Measurements from ENCODE around the gene PYCR2.

Gene PYCR2

DNA sequence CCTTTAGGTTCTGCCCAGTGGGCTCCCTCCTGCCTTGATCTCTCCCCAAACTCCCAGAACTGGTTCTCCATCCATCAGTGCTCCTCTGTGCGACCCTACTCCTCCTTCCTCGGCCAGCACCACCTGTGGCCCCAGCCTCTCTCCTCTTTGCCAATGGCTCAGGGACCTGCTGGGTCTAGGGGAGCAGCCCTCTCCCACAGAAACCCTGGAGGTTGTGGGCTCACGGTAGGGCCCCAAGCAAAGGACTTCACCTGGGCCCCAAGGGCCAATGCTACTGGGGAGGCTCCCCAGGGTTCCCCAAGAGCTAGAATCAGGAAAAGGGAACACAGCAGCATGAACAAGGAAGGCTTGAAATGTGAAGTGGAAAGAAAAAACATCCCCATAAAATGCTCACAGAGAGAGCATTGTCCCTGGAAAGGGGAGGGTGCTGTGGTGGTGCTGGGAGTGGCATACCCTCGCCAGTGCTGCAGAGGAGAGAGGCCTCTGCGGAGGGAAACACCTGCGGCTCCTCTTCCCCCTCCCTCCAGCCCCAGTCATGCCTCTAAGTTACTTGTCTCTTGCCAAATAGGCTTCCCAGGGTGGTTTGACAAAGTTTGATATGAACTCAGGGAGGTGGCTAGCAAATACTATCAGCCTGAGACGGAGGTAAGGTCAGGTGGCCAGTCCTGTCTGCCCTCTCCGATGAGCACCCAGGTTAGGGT lies 44.4 kb downstream of the PYCR2 start:
- Histone ChIP-seq H3K9me3 (ENCODE audit: control insufficient read depth in 1 of 2, low read length in 2 of 2) (no peaks in the 10 kb centered on the region), H3K27me3 (ENCODE audit: control insufficient read depth in 1 of 2, insufficient read depth in 2 of 2, low read length in 2 of 2) (no peaks in the 10 kb centered on the region), H3K27ac (ENCODE audit: low read depth, low read length) (peak overlapping the region; percentile 58), H3K4me1 (ENCODE audit: control insufficient read depth in 1 of 2, insufficient read depth in 2 of 2, low read length in 2 of 2) (peaks cover 55 to 73% of the 10 kb centered on the region in 2 donors), H3K9ac (ENCODE audit: low read depth in 1 of 2, low read length in 2 of 2) (peak overlapping the region; percentile 48 to 97), H3K36me3 (ENCODE audit: control insufficient read depth in 1 of 2, insufficient read depth in 2 of 2, low read length in 2 of 2) (peaks cover 3 to 17% of the 10 kb centered on the region in 2 donors), H3K4me3 (ENCODE audit: low read depth in 1 of 2, low read length in 2 of 2) (peak overlapping the region; percentile 81 to 89)

DNA sequence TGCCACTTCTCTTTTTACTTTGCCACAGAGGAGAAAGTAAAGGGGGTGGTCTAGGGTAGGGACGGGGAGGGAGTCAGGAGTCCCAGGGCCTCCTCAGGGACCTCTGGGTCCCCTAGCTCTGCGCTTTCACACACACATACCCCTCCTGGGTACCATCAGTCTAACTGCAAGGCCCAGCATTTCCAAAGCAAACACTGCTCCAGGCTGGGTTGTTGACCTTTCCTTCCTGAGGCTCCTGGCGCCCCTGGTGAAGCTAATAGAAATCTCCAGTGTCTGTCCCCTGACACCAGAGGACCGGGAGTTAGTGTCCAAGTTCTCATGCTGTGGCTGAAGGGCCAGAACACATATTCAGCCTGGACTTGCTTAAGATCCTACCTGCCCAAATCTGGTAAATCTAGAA lies 45.8 kb downstream of the PYCR2 start:
- no peak overlapping the region for H3K4me3 ChIP-seq (ENCODE audit: low read depth in 1 of 2, low read length in 2 of 2)
- peaks cover 55 to 70% of the 10 kb centered on the region in 2 donors for H3K4me1 ChIP-seq (ENCODE audit: control insufficient read depth in 1 of 2, insufficient read depth in 2 of 2, low read length in 2 of 2)
- H3K36me3 ChIP-seq (ENCODE audit: control insufficient read depth in 1 of 2, insufficient read depth in 2 of 2, low read length in 2 of 2) = peaks cover 3 to 30% of the 10 kb centered on the region in 2 donors
- H3K9ac ChIP-seq (ENCODE audit: low read depth in 1 of 2, low read length in 2 of 2) = peak overlapping the region; percentile 26 to 32
- no peaks in the 10 kb centered on the region for H3K27me3 ChIP-seq (ENCODE audit: control insufficient read depth in 1 of 2, insufficient read depth in 2 of 2, low read length in 2 of 2)
- H3K27ac ChIP-seq (ENCODE audit: low read depth, low read length) = no peak overlapping the region
- no peaks in the 10 kb centered on the region for H3K9me3 ChIP-seq (ENCODE audit: control insufficient read depth in 1 of 2, low read length in 2 of 2)

DNA sequence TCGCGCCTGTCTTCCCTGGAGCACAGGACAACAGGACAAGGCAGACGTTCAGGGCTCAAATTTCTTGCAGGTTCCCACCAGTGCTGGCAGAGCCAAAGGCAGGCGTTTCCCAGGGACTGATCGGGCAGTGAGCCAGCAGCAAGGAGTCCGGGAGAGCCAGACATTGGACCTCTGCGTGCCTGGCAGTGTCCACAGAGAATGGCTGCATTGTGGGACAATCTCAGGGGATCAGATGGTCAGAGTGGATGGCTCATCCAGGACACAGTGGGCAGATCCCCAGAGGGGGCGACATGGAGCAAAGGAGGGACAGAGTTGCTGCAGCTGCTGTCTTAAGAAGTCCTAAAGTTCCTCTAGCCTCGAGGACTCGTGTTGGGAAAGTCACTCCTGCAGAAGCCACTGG lies 46.5 kb downstream of the PYCR2 start:
- Histone ChIP-seq H3K36me3 (ENCODE audit: control insufficient read depth in 1 of 2, insufficient read depth in 2 of 2, low read length in 2 of 2) (peaks cover 5 to 35% of the 10 kb centered on the region in 2 donors), H3K4me3 (ENCODE audit: low read depth in 1 of 2, low read length in 2 of 2) (peak overlapping the region in 1 of 2 donors; percentile 27)

DNA sequence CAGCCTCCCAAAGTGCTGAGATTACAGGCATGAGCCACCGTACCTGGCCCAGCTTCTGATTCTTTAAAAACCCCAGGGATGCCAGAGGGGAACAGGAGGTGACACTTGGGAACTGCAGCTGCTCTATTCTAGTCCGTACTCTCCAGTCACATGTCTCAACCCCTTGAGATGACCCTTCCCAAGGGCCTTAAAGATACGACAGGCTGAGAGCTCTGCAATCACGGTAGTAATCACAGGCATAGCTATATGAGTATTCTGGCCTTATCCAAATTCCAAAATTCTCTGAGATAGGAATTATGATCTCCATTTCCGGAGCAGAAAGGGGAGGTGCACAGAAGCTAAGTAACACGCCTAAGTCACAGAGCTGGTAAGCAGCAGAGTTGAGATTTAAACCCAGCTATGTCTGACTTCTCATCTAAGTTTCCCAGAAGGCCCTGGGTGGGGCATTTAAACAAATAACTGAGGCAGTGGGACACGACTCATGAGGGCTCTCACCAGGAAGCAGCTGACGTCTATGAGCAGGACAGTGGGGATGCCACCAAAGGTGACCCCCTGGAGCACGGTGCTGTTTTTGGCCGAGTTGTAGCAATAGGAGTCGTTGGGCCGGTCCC lies 47.0 kb downstream of the PYCR2 start:
- peak overlapping the region; percentile 2 to 15 for H3K9ac ChIP-seq (ENCODE audit: low read depth in 1 of 2, low read length in 2 of 2)
- H3K9me3 ChIP-seq (ENCODE audit: control insufficient read depth in 1 of 2, low read length in 2 of 2) = no peaks in the 10 kb centered on the region

More for the DNA sequence above, 46.5 kb downstream of the PYCR2 start:
- no peak overlapping the region for H3K27ac ChIP-seq (ENCODE audit: low read depth, low read length)
- H3K27me3 ChIP-seq (ENCODE audit: control insufficient read depth in 1 of 2, insufficient read depth in 2 of 2, low read length in 2 of 2) = no peaks in the 10 kb centered on the region
- peak overlapping the region; percentile 12 to 15 for H3K9ac ChIP-seq (ENCODE audit: low read depth in 1 of 2, low read length in 2 of 2)
- no peaks in the 10 kb centered on the region for H3K9me3 ChIP-seq (ENCODE audit: control insufficient read depth in 1 of 2, low read length in 2 of 2)
- peaks cover 55 to 65% of the 10 kb centered on the region in 2 donors for H3K4me1 ChIP-seq (ENCODE audit: control insufficient read depth in 1 of 2, insufficient read depth in 2 of 2, low read length in 2 of 2)

DNA sequence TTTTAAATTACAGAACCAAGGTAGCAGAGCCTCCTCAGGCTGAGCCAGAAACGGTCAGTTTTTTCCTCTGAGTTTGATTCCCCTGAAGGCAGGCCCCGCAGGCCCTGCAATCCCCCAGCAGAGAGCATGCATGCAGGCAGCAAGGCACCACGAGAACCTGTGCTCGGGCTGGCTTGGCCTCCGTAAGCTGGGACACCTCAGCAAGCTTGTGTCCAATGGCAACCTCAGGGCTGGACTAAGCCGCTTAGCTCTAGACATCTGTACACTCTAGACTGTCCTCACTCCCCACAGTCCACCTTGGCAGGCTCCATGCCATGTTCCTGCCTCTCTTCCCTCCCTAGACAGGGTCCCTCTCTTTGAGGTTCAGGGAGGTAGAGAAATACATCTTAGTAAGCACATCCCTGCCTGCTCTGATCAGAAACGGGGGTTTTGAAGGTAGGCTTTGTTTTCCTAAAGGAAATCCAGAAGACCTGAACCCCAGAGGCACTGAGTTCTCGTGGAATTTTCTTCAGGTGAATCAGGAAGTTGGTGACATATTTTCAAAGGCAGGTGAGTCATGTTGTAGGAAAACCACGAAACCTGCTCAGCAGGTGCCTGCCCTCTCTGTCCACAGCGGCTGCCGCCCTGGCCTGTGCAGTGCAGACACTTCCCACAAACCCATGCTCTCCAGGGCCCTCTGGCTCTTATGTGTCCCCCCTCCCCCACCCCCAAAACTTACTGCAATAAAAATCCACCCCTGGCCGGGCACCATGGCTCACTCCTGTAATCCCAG lies 48.8 kb downstream of the PYCR2 start:
- Histone ChIP-seq H3K4me3 (ENCODE audit: low read depth in 1 of 2, low read length in 2 of 2) (peak overlapping the region in 1 of 2 donors; percentile 1), H3K27ac (ENCODE audit: low read depth, low read length) (peak overlapping the region; percentile 24), H3K9me3 (ENCODE audit: control insufficient read depth in 1 of 2, low read length in 2 of 2) (no peaks in the 10 kb centered on the region), H3K9ac (ENCODE audit: low read depth in 1 of 2, low read length in 2 of 2) (peak overlapping the region; percentile 18 to 54), H3K36me3 (ENCODE audit: control insufficient read depth in 1 of 2, insufficient read depth in 2 of 2, low read length in 2 of 2) (peaks cover 21 to 57% of the 10 kb centered on the region in 2 donors), H3K4me1 (ENCODE audit: control insufficient read depth in 1 of 2, insufficient read depth in 2 of 2, low read length in 2 of 2) (peaks cover 42 to 52% of the 10 kb centered on the region in 2 donors), H3K27me3 (ENCODE audit: control insufficient read depth in 1 of 2, insufficient read depth in 2 of 2, low read length in 2 of 2) (no peaks in the 10 kb centered on the region)

More for the DNA sequence above, 47.0 kb downstream of the PYCR2 start:
- Histone ChIP-seq H3K4me1 (ENCODE audit: control insufficient read depth in 1 of 2, insufficient read depth in 2 of 2, low read length in 2 of 2) (peaks cover 55 to 65% of the 10 kb centered on the region in 2 donors), H3K4me3 (ENCODE audit: low read depth in 1 of 2, low read length in 2 of 2) (peak overlapping the region in 1 of 2 donors; percentile 27), H3K36me3 (ENCODE audit: control insufficient read depth in 1 of 2, insufficient read depth in 2 of 2, low read length in 2 of 2) (peaks cover 5 to 40% of the 10 kb centered on the region in 2 donors), H3K27me3 (ENCODE audit: control insufficient read depth in 1 of 2, insufficient read depth in 2 of 2, low read length in 2 of 2) (no peaks in the 10 kb centered on the region), H3K27ac (ENCODE audit: low read depth, low read length) (no peak overlapping the region)

DNA sequence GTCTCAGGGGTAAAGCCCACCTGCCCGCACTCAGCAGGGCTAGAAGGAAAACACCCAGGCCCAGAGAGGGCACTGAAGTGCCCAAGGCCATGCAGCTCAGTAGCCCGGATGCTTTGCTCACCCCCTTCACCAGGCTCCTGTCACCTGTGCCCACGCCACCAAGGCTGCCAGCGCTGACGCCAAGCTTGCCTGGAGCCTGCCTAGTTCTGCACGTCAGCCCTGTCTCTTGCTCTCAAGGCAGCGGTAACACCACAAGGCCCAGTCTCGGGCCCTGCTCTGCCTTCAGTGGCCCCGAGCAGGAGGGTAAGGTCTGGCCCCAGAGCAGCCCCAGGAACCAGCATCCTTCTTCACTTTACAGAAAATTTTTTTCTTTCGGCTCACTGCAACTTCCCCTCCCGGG lies 49.6 kb downstream of the PYCR2 start:
- H3K4me3 ChIP-seq (ENCODE audit: low read depth in 1 of 2, low read length in 2 of 2) = no peak overlapping the region
- H3K36me3 ChIP-seq (ENCODE audit: control insufficient read depth in 1 of 2, insufficient read depth in 2 of 2, low read length in 2 of 2) = peaks cover 26 to 60% of the 10 kb centered on the region in 2 donors
- peaks cover 34 to 44% of the 10 kb centered on the region in 2 donors for H3K4me1 ChIP-seq (ENCODE audit: control insufficient read depth in 1 of 2, insufficient read depth in 2 of 2, low read length in 2 of 2)
- H3K27me3 ChIP-seq (ENCODE audit: control insufficient read depth in 1 of 2, insufficient read depth in 2 of 2, low read length in 2 of 2) = no peaks in the 10 kb centered on the region
- H3K9ac ChIP-seq (ENCODE audit: low read depth in 1 of 2, low read length in 2 of 2) = no peak overlapping the region
- H3K9me3 ChIP-seq (ENCODE audit: control insufficient read depth in 1 of 2, low read length in 2 of 2) = no peaks in the 10 kb centered on the region
- H3K27ac ChIP-seq (ENCODE audit: low read depth, low read length) = no peak overlapping the region

DNA sequence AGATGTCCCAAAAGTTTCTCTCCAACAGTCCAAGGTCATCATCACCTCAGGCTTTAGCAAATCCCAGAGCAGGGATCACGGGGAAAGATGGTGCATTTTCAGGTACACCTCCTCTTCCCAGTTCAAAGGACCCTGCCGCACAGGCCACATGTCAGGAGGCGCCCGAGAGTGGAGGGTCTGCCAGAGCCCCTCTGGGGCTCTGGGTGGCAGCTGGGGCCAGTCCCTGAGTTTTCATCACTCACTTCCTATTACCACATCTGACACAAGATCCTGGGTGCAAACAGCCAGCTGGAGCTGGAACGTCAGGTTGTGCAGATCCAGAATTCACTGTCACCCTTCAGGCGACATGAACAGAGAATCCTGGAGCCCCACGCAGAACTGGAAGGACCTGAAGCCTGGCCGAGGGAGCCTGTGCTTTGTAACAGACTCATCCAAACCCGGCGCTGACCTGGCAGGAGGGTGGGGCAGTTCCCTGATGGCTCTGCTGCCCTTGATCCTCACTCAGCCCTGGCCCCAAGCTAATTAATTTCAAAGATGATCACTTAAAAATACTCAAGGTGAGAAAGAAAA lies 50.7 kb downstream of the PYCR2 start:
- Histone ChIP-seq H3K27me3 (ENCODE audit: control insufficient read depth in 1 of 2, insufficient read depth in 2 of 2, low read length in 2 of 2) (no peaks in the 10 kb centered on the region), H3K9ac (ENCODE audit: low read depth in 1 of 2, low read length in 2 of 2) (no peak overlapping the region), H3K4me1 (ENCODE audit: control insufficient read depth in 1 of 2, insufficient read depth in 2 of 2, low read length in 2 of 2) (peaks cover 23 to 33% of the 10 kb centered on the region in 2 donors), H3K4me3 (ENCODE audit: low read depth in 1 of 2, low read length in 2 of 2) (no peak overlapping the region), H3K27ac (ENCODE audit: low read depth, low read length) (no peak overlapping the region), H3K9me3 (ENCODE audit: control insufficient read depth in 1 of 2, low read length in 2 of 2) (no peaks in the 10 kb centered on the region), H3K36me3 (ENCODE audit: control insufficient read depth in 1 of 2, insufficient read depth in 2 of 2, low read length in 2 of 2) (peaks cover 25 to 64% of the 10 kb centered on the region in 2 donors)

DNA sequence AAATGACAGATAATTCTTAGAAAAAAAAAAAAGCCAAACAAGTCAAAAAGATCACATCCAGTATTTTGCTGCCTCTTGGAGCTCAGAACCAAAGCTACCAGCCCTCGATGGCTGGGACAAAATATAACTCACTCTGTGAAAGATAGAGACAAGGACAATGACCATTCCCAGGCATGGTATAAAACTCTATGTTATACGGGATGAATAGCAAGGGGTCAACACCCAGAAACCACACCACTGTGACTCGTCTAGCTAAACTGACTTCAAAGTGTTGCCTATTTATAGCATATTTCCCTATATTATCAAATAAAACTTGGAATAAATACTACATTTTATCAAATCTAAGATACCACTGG lies 52.0 kb downstream of the PYCR2 start:
- H3K4me1 ChIP-seq (ENCODE audit: control insufficient read depth in 1 of 2, insufficient read depth in 2 of 2, low read length in 2 of 2) = peaks cover 10 to 20% of the 10 kb centered on the region in 2 donors
- no peak overlapping the region for H3K9ac ChIP-seq (ENCODE audit: low read depth in 1 of 2, low read length in 2 of 2)
- no peaks in the 10 kb centered on the region for H3K9me3 ChIP-seq (ENCODE audit: control insufficient read depth in 1 of 2, low read length in 2 of 2)
- no peak overlapping the region for H3K4me3 ChIP-seq (ENCODE audit: low read depth in 1 of 2, low read length in 2 of 2)
- H3K27me3 ChIP-seq (ENCODE audit: control insufficient read depth in 1 of 2, insufficient read depth in 2 of 2, low read length in 2 of 2) = no peaks in the 10 kb centered on the region
- peaks cover 35 to 72% of the 10 kb centered on the region in 2 donors for H3K36me3 ChIP-seq (ENCODE audit: control insufficient read depth in 1 of 2, insufficient read depth in 2 of 2, low read length in 2 of 2)
- H3K27ac ChIP-seq (ENCODE audit: low read depth, low read length) = no peak overlapping the region

DNA sequence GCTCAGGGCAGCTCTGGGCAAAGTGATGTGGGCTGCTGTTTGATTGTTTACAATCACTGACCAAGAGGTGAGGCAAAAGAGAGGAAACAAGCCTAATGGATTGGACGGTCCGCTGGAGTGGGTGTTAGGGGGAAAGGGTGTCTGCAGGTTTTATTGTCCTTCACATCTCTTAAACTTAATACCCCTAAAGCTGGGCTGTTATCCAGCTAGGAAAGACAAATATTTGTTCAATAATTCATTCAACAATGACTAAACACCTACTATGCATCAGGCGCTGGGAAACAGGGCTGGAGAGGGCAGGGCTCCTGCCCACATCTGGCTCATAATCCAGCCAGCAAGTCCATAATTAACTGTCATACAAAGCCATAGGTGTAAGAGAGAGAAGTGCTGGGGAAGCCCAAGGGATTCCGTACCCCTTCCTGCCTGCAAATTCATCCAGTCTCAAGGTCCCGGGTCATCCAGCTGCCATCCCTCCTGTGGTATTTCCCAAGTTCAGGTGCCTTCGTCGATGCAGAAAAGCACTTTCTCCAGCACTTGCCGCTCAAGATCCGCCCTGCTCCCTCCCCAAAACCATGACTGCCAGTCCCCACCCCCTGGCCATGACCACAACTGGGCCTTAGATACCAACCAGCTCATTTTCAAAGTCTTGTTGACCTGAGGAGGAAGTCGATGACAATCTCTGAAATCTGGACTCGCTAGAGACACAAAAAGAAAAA lies 52.5 kb downstream of the PYCR2 start:
- no peaks in the 10 kb centered on the region for H3K9me3 ChIP-seq (ENCODE audit: control insufficient read depth in 1 of 2, low read length in 2 of 2)
- H3K9ac ChIP-seq (ENCODE audit: low read depth in 1 of 2, low read length in 2 of 2) = no peak overlapping the region
- no peaks in the 10 kb centered on the region for H3K27me3 ChIP-seq (ENCODE audit: control insufficient read depth in 1 of 2, insufficient read depth in 2 of 2, low read length in 2 of 2)
- peaks cover 6 to 15% of the 10 kb centered on the region in 2 donors for H3K4me1 ChIP-seq (ENCODE audit: control insufficient read depth in 1 of 2, insufficient read depth in 2 of 2, low read length in 2 of 2)
- no peak overlapping the region for H3K27ac ChIP-seq (ENCODE audit: low read depth, low read length)
- H3K4me3 ChIP-seq (ENCODE audit: low read depth in 1 of 2, low read length in 2 of 2) = no peak overlapping the region
- peaks cover 38 to 74% of the 10 kb centered on the region in 2 donors for H3K36me3 ChIP-seq (ENCODE audit: control insufficient read depth in 1 of 2, insufficient read depth in 2 of 2, low read length in 2 of 2)
